Esophagus (tissue), 2 donors: ENCODE data around the gene COL5A1. TPM values are rescaled to one million over a fixed set of nuclear protein-coding genes. Genes with fewer than 3 reads are reported as not detected.

ENCODE experiments used
- H3K27ac ChIP-seq, 2 donors: one replicate each; pipeline ENCODE4 v1.5.1; 2013; ENCODE audit warnings: low read depth in 2 of 2, mild to moderate bottlenecking in 2 of 2, inconsistent platforms in 1 of 2, low read length in 1 of 2, moderate library complexity in 1 of 2
- H3K27me3 ChIP-seq, 2 donors: one replicate each; pipeline ENCODE4 v1.6.1; 2013; ENCODE audit warnings: low read length in 2 of 2, control low read depth in 1 of 2, mild to moderate bottlenecking in 1 of 2; ENCODE audit not compliant: insufficient read depth in 2 of 2, control insufficient read depth in 1 of 2
- H3K36me3 ChIP-seq, 2 donors: one replicate each; pipeline ENCODE4 v1.6.1; 2013; ENCODE audit warnings: low read length in 1 of 2; ENCODE audit not compliant: control insufficient read depth in 2 of 2, insufficient read depth in 2 of 2
- H3K4me1 ChIP-seq, 2 donors: one replicate each; pipeline ENCODE4 v1.6.1; 2013; ENCODE audit warnings: low read length in 1 of 2; ENCODE audit not compliant: control insufficient read depth in 2 of 2, insufficient read depth in 2 of 2
- H3K4me3 ChIP-seq, 2 donors: one replicate each; pipeline ENCODE4 v1.5.1; 2013; ENCODE audit warnings: low read length in 2 of 2, mild to moderate bottlenecking in 2 of 2, low read depth in 1 of 2, moderate library complexity in 1 of 2
- H3K9me3 ChIP-seq, 2 donors: one replicate each; pipeline ENCODE4 v1.6.1; 2013; ENCODE audit warnings: mild to moderate bottlenecking in 2 of 2, low read depth in 1 of 2, low read length in 1 of 2, moderate library complexity in 1 of 2; ENCODE audit not compliant: control insufficient read depth in 2 of 2, insufficient read depth in 1 of 2
- WGBS, 2 donors: extraction: QIAGEN DNeasy Blood & Tissue Kit; methylation state at CpG; one replicate each; pipeline ENCODE4 v1.1.7; 2013; 5-methylcytosine and 5-hydroxymethylcytosine counted together
- polyA plus RNA-seq, 2 donors: library from polyadenylated mRNA; stranded (reverse); fragments of 200-250 nt; gene quantifications; one replicate each; pipeline ENCODE4 v1.2.3, GENCODE V29; 2013
- donor health status: healthy with polysubstance abuse.
- donor health status: Bipolar disorder and iron deficiency.

COL5A1 gene
- polyA plus RNA-seq, 2 donors = 3.5 to 7.6 TPM

DNA sequence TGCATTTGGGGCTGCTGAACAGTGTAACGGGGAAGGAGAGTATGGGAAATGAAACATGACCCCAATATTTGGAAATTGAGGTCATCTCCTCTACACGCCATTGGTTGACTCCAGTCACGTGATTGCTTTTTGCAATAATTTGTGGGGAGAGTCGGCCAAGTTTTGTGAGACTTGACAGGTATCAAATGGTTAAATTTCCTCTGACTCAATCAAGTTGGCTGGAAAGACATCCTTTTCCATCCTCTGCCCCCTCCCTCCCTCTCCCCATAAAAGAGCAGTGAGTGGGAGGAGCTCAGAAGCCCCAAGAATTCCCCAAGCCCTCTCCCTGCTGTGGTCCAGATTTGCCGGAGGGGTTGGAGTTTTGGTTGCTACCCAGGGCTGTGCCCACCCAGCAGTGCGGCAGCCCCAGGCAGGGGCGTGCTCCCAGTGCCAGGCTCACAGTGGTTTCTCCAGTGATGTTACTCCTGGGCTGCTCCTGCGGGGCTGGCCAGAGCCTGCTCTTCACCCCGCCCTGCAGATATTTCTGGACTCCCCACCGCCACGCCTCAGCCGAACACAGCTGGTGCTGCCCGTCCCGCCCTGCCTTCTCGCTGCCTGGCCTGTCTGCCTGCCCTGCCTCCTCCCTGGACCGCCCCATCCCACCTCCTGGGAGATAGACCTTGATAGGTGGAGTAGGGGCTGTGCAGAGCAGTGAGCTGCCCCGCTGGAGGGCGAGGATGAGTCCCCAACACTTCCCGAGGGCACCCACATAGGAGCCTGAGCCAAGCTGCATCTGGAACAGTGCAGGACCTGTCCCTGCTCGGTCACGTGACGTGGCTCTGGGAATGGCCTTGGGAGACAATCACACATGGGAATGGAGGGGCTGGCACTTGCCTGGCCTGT is 3.4 kb downstream of the COL5A1 start:
- H3K27me3 ChIP-seq = no peaks in the 10 kb centered on the region
- no peaks in the 10 kb centered on the region for H3K36me3 ChIP-seq
- H3K27ac ChIP-seq = peak overlapping the region; percentile 70 to 79
- no peak overlapping the region for H3K4me3 ChIP-seq
- no peaks in the 10 kb centered on the region for H3K9me3 ChIP-seq
- 22 to 25% methylated on average over 22 of the region's 22 CpGs for WGBS, 2 donors
- peaks cover 5 to 24% of the 10 kb centered on the region in 2 donors for H3K4me1 ChIP-seq

DNA sequence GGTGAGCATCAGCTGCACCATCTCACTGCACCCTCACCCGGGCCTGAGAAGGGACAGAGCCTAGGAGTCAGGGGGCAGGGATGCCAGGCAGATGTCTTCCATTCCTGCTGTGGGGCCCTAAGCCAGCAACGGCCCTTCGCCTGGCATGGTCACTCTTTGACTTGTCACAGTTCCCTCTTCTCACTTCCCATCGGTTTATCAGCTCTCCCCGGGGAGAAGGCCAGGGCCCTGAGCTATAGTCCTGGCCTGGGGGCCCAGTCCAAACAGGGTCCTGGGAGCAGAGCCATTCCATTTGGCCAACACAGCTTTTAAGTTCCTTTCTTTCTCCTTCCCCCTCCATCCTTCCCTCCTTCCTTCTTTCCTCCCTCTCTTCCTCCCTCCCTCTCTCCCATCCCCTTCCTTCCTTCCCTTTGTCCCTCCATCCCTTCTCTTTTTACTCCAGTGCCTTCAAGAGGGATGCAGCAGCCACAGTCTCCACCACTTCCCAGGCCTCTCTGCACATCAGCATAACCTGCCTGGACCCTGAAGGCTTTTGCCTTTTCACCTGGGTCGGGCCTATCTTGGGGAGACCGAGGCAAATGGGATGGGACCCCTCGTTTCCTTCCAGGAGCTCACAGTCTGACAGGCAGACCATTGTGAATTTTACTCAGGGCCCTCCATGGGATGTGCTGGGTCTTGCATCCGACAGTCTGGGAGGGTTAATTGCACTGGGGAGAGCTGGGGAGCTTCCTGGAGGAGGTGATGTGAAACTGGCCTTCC is 4.2 kb downstream of the COL5A1 start:
- H3K4me1 ChIP-seq = peaks cover 5 to 24% of the 10 kb centered on the region in 2 donors
- no peak overlapping the region for H3K4me3 ChIP-seq
- H3K36me3 ChIP-seq = no peaks in the 10 kb centered on the region
- peak overlapping the region; percentile 8 to 79 for H3K27ac ChIP-seq
- H3K9me3 ChIP-seq = no peaks in the 10 kb centered on the region
- 38 to 48% methylated on average over 9 of the region's 9 CpGs for WGBS, 2 donors
- H3K27me3 ChIP-seq = no peaks in the 10 kb centered on the region

DNA sequence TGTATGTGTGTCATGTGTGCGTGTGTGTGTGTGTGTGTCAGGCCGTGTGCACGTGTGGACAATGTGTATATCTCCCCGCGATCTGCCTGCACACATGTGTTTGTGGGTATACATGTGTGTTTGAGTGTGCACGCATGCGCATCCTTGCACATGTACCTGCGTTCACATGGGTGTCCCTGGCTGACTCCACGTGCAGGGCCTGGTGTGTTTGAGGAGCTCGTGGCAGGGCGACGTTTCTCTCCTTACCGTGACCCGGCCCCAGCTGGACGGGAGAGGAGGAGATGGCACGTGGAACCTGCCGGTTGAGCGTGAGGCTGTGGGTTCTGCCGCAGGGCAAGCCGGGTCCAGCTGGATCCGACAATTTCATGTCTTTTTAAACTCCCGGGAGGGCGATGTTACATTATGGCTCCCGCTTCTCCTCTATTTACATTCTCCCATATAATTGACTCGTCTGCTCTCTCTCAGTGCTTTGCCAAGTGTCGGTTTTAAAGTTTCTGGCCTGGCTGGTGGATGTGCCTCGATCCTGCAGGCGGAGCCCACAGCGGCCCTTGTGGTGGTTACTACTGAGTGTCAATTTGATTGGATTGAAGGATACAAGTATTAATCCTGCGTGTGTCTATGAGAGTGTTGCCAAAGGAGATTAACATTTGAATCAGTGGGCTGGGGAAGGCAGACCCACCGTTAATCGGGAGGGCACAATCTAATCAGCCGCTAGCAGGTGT is 5.9 kb downstream of the COL5A1 start:
- no peaks in the 10 kb centered on the region for H3K27me3 ChIP-seq
- no peak overlapping the region for H3K4me3 ChIP-seq
- peaks cover 2 to 22% of the 10 kb centered on the region in 2 donors for H3K4me1 ChIP-seq
- peak overlapping the region in 1 of 2 donors; percentile 5 for H3K27ac ChIP-seq
- H3K36me3 ChIP-seq = no peaks in the 10 kb centered on the region
- 76 to 78% methylated on average over 33 of the region's 33 CpGs for WGBS, 2 donors
- H3K9me3 ChIP-seq = no peaks in the 10 kb centered on the region

DNA sequence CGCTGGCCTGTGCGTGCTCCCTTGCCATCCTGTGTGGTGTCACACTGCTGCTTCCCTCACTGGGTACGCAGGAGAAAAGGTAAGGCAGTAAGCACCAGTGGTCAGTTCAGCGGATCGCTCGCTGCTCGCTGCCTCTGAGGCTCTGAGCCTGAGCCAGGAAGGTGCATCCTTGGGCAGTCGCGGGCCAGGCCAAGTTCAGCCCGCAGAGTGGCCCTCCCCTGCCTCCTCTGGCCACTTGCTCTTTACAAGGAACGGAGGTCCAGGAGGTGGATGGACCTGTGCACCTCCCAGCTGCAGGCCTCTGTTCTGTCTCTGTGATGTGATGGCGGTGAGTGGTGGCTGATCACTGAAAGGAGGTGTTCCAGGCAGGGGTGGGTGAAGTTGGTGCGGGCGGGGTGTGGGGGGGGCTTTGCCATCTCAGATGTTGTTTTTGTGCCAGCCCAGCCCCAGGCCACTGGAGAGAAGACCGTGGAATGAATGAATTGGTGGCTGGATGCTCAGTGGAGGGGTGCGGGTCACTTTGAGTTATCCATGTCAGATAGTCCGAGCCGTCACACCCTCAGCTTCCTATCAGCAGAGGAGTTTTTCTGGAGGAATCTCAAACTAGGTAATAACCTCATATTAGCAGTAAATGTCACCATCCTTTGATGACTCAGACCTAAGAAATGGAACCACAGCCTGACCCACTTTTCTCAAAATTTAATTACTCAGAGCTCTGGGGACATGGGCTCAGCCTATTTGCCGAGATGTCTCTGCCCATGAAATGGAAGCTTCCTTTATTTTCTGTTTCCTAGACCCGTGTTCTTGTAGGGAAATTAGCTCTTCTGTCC is 7.3 kb downstream of the COL5A1 start:
- H3K27ac ChIP-seq = peak overlapping the region; percentile 11 to 36

DNA sequence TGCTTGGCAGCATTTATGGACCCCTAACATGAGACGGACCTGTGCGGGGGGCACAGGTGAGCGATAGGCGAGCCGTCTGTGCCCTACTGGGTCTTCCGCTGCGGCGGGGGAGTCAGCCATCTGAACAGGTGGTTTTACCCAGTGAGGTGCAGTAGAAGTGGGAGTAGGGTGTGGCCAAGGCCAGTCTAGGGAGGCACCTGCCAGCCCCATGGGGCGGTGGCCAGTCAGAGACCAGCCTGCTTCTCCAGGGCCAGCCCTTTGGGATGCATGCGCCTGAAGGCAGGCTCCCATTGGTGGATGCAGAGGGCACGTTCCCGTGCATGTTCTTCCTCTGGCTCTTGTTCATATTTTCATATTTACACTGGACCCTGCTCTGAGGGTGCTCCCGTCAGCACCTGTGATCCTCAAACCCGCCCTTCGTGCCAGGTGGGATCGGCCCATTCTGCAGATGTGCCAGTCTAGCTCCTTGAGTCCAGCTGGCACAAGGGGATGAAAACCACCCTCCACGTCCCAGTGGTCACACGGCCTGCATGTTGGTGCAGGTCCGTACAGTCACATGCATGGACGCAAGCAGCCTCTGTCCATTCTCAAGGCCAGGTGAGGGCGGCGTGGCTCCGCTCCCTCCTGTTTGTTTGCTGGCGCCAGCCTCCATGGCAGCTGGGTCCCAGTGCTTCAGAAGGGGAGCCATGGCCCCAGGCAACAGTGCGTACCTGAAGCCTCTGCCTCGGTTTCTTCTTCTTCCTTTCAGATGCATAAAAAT is 9.0 kb downstream of the COL5A1 start:
- Histone ChIP-seq H3K27ac (no peak overlapping the region), H3K36me3 (no peaks in the 10 kb centered on the region), H3K9me3 (no peaks in the 10 kb centered on the region), H3K27me3 (no peaks in the 10 kb centered on the region), H3K4me3 (no peak overlapping the region), H3K4me1 (peaks cover 0 to 14% of the 10 kb centered on the region in 2 donors)
- 91% methylated on average over 26 of the region's 26 CpGs for WGBS, 2 donors

More for the DNA sequence above, 7.3 kb downstream of the COL5A1 start:
- Histone ChIP-seq H3K36me3 (no peaks in the 10 kb centered on the region), H3K4me1 (peaks cover 2 to 20% of the 10 kb centered on the region in 2 donors), H3K4me3 (no peak overlapping the region), H3K9me3 (no peaks in the 10 kb centered on the region), H3K27me3 (no peaks in the 10 kb centered on the region)
- 84 to 87% methylated on average over 20 of the region's 20 CpGs for WGBS, 2 donors

DNA sequence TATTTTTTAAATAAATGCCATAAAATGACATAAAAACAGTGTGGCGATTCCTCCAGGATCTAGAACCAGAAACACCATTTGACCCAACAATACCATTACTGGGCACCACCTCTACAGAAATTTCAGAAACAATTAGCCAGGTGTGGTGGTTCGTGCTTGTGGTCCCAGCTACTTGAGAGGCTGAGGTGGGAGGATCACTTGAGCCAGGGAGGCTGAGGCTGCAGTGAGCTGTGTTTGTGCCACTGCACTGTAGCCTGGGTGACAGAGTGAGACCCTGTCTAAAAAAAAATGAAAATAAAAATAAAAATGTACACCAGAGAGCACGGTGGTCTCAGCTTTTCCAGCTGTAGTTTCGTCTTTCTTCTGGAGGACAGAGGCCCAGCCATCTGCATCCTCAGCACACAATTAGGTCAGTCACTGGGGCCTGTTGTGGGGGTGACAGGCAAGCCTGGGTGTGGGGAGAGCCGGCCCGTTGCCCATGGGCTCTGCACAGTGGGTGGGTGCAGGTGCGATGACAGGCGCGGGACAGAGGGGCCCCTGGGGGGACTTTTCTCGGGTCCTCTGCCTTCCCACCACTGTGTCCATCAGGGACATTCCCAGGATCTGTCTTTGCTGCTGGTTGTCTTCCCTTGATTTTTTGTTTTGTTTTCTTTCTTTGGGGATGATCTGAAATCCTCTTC is 9.8 kb downstream of the COL5A1 start:
- no peak overlapping the region for H3K27ac ChIP-seq

DNA sequence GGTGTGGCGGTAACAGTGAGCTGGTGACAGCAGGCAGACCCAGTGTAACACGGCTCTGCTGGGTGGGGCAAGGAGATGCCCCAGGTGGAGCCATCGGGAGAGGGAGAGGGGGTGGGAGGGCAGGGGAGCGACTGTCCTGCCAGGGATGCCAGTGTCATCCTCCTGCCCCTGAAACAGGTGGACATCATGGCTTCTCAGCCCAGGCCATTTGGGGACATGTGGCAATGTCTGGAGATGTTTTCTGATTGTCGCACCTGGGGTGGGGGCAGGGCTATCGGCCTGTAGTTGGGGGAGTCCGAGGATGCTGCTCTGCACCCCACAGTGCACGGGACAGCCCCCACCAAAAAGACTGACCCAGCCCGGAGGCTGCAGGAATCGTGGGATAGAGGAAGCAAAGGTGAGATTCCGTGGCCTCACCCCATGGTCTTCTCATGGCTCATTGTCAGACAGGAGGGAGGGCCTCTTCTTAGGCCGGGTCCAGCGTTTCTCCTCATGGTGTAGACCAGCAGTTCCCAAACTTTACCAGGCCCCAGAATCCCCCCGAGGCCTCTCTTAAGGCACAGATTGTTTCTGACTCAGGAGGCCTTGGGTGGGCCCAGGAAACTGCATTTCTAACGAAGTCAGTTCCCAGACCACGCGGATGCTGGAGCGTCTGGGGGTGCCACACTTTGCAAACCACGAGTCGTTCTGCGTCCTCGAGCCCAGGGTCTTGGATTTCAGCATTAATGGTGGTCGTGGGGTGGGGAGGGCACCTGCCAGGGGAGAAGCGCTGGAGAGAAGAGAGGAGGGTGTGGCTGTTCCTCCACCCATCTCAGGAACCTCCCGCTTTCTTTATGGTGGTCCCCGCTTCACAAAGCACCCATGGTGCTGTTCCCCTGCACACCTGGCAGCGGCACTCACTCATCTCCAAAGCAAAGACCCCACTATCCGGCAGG is 11.0 kb downstream of the COL5A1 start:
- no peak overlapping the region for H3K4me3 ChIP-seq
- no peak overlapping the region for H3K27ac ChIP-seq
- WGBS, 2 donors = 79 to 82% methylated on average over 28 of the region's 28 CpGs

More for the DNA sequence above, 9.8 kb downstream of the COL5A1 start:
- H3K36me3 ChIP-seq = no peaks in the 10 kb centered on the region
- no peaks in the 10 kb centered on the region for H3K27me3 ChIP-seq
- peaks cover 0 to 11% of the 10 kb centered on the region in 2 donors for H3K4me1 ChIP-seq
- H3K9me3 ChIP-seq = no peaks in the 10 kb centered on the region
- 79 to 85% methylated on average over 10 of the region's 10 CpGs for WGBS, 2 donors
- H3K4me3 ChIP-seq = no peak overlapping the region

More for the DNA sequence above, 11.0 kb downstream of the COL5A1 start:
- H3K9me3 ChIP-seq = no peaks in the 10 kb centered on the region
- peaks cover 0 to 4% of the 10 kb centered on the region in 2 donors for H3K4me1 ChIP-seq
- no peaks in the 10 kb centered on the region for H3K36me3 ChIP-seq
- no peaks in the 10 kb centered on the region for H3K27me3 ChIP-seq
